Activated gamma-delta T cell treated with anti-CD3 and anti-CD28 coated beads, Interleukin-2, amount 50 U/mL, for 16 hours (primary cell): Measurements from ENCODE around the gene SLC6A7.

Experiments used
- DNase-seq: peaks from one replicate; pipeline ENCODE4 v3.0.0-alpha.2; 2020; ENCODE audit warnings: low read depth

The SLC6A7 gene

DNA sequence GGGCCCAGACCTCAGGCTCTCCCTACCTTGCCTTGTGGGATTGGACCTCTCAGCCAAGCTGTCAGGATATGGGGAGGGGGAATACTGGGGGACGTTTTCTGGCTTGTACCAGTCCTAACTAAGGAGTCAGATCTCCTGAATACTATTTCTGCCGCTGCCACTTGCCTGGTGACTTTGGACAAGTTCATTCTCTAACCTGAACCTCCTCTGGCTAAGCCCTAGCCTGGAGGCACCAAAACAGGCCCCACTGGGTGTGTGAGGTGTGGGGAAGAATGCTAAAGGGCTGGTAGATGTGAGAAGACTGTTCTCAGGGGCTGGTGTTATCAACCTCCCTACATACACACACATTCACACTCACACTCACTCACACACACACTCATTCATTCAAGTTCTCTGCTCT lies 1.1 kb downstream of the SLC6A7 start:
- no peak for DNase-seq

GRCh38 chr5:150192462-150192861 lies 2.6 kb downstream of the SLC6A7 start:
- DNase-seq = no peak

GRCh38 chr5:150195736-150196485 lies 6.0 kb downstream of the SLC6A7 start:
- DNase-seq = no peak

DNA sequence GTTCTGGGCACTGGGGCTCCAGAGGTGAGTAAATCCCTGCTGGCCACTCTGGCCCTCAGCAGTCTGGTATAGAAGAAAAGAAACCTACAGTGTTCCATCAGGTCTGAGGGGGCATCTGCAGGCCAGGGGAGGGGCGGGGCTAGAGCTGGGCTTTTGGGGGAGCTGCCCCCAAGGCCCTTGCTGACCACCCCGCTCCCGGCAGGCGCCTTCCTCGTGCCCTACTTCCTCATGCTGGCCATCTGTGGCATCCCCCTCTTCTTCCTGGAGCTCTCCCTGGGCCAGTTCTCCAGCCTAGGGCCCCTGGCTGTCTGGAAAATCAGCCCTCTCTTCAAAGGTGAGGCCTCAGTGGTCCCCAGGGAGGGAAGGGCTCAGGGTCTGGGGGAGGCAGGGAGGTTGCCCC lies 6.7 kb downstream of the SLC6A7 start:
- DNase-seq = no peak

DNA sequence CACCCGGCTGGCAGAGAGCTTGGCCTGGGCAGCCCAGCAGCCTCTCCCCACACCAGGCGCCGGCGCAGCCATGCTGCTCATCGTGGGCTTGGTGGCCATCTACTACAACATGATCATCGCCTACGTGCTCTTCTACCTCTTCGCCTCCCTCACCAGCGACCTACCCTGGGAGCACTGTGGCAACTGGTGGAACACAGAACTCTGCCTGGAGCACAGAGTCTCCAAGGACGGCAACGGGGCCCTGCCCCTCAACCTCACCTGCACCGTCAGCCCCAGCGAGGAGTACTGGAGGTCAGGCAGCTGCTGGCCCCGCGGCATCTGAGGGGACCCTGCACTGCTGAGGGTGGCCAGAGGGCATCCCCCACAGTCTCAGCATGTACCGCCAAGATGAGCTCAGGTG lies 7.1 kb downstream of the SLC6A7 start:
- DNase-seq = no peak

DNA sequence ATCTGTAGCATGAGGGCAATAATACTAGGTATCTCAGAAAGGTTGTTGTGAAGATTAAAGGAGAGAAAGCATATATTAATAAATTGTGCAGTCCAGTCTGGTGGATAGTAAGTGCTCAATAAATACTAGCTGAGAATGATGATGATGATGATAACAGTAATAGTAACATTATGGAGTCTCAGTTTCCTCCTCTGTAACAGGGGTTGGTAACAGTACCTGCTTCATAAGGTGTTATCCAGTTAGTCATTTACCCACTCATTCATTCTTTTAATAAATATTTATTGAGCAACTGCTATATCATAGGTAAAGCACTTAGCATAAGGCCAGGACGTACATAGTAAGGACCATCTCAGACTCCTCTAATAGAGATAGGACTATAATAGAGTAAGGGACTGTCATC lies 7.6 kb downstream of the SLC6A7 start:
- no peak for DNase-seq

DNA sequence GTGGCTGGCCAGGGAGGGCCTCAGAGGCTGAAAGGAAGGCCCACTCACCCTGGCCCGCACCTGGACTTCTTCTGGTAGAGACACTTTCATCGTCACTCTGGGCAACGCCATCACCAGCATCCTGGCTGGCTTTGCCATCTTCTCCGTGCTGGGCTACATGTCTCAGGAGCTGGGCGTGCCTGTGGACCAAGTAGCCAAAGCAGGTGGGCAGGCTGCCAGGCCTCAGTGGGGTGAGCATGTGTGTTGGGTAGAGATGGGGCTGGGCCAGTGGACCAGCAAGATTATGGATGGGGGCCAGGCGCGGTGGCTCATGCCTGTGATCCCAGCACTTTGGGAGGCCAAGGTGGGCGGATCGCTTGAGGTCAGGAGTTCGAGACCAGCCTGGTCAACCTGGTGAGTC lies 12.6 kb downstream of the SLC6A7 start:
- no peak for DNase-seq

- DNase-seq = no peak
These were observed 14.1 kb downstream of the SLC6A7 start for GRCh38 chr5:150203832-150204589.

DNA sequence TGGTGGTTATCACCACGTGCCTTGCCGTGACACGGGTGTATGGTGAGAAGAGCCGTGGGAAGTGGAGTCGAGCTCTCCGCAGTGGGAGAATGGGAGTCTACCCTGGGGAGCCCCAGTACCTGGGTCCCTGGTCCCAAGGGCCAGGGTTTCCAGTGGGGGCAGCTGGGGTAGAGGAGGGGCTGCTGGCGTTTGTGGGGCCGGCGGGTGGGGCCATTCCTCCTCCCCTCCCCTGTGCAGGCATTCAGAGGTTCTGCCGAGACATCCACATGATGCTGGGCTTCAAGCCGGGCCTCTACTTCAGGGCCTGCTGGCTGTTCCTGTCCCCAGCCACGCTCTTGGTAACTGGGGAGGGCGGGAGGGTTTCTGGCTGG lies 14.7 kb downstream of the SLC6A7 start:
- DNase-seq = no peak

DNA sequence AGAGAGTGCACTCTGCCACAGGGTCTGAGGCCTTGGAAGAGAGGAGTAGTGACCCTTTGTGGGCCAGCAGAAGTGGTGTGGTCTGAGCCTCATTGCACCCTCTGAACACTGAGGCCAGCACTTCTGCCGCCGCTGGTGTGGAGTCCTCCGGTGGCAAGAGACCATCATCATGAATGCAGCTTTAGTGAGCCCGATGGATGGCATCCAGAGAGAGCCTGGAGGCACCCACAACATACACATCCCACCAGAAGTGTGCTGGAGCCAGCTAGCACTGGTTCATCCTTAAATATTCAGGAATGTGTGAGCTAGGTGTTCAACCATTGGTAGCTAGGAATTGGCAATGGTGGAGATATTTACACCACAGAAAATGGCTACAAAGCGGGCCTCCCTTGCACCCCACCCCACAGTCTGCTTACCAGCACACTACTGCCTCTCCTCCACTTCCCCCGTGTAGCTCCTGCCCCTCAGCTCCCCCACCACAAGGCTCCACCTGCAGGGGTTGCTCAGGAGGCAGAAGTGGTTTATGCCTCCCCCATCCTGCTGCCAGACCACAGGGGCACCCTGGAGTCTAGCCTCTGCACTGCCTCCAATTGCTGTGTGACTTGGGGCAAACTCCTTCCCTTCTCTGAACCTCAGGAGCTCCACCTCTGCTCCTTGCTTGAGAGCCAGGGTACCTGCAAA lies 16.4 kb downstream of the SLC6A7 start:
- no peak for DNase-seq

DNA sequence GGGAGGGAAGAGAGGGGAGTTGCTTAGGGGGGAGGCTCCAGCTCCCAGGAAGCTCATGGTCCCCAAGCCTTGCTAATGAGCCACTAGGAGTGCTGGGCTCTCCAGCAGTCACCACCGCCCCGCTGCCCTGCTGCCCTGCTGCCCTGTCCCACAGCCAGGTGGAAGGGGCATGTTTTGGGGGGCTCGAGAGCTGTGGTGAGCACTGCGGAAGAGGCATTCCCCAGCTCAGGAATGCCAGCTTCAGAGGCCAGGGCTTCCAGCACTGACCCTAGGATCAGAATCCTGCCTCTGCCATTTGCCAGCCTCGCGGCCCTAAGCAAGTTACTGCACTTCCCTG lies 16.9 kb downstream of the SLC6A7 start:
- DNase-seq = no peak

DNA sequence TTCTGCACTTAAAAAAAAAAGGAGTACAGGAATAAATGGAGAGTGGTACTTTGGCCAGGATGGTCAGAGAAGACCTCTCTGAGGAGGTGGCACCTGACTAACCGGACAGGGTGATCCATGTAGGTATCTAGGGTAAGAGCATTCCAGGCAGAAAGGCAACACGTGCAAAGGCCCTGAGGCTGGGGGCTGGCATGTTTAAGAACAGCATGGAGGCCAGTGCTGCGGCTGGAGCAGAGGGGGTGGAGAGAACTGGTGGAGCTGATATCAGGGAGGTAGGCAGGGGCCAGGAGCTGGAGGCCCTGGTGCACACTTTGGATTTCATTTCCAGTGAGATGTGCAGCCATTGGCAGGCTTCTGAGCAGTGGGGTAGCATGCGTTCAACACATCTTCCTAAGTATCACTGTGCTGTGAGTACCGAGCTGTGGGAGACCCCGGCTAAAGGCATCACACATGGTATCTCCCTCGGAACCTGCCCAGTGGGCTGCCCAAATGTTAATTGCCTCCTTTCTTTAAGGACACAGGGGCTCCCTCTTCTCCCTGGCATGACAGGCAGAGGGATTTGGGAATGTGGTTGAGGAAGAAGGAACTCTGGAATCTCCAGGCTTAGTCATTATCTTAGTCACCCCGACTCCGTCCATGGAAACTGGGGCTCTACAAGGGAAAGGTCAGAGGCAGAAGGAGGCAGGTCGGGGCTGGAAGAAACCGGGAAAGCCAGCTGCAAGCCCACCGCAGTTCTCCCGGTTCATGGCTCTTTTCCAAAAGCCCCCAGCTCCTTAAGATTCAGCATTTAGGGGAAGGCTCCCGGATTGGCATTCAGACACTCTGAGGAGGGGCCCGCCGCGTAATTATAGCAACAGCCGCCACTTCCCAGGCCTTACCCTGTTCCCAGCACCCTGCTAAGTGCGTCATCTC lies 18.6 kb downstream of the SLC6A7 start:
- DNase-seq = no peak

- DNase-seq = peak; percentile 17
These were observed 19.3 kb downstream of the SLC6A7 start for GRCh38 chr5:150209099-150209635.

GRCh38 chr5:150210644-150211043 lies 20.8 kb downstream of the SLC6A7 start:
- no peak for DNase-seq

DNA sequence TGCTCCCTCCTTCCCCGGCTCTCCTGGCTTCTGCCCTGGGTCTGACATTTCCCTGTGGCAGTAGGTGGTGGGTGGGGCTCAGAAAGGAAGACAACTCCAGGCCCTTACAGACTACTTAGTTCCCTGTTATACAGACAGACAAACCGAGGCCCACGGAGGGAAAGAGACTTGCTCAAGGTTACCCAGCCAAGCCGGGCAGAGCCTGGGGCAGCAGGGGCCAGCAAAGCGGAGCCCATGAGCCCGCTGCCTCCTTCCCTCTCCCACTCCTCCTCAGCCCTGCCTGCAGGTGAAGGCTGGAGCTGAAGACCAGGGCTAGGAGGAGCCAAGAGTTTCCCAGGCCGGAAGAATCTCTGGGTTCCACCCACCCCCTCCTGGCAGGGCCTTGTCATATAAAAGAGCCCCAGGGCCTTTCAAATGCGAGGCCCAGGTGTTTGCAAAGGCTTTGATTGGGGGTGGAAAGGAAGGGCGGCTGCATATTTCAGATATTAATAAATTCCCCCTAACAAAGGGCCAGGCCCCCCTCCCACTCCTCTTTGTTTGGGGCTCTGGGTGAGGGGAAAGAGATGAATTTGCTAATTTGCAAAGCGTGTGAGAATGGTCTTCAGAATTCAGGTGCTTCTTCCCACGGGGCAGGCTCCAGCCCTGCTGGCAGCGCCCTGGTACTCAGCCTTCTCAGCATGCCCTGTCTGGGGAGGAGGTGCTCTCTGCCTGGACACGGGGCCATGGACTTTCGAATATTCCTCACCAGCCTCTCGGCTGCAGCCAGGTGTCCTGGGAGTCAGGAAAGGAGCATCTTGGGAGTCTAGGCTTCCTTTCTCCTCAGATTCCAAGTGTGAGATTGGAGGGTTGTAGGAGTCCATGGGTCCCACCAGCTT lies 21.5 kb downstream of the SLC6A7 start:
- DNase-seq = no peak

DNA sequence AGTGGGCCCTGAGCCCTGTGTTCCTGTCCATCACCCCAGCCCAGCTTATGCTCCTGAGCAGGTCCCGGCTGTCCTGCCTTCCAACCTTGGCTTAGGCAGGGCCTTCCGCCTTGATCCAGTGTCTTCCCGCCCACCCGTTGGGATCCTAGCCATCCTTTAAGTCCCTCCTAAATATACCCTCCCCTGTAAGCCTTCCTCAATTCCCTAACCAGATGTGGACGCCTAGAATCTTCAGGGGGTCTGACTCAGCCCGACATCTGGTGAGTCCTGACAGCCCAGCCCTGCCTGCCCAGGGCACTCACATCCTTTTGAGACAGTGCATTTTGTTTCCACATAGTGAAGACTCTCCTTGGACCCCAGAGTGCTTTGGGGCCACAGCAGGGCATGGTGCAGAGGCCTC lies 23.7 kb downstream of the SLC6A7 start:
- DNase-seq = no peak

GRCh38 chr5:150214289-150214688 lies 24.4 kb downstream of the SLC6A7 start:
- no peak for DNase-seq

- DNase-seq = no peak
These were observed 26.4 kb downstream of the SLC6A7 start for GRCh38 chr5:150215979-150216944.

GRCh38 chr5:150217038-150217437 lies 27.2 kb downstream of the SLC6A7 start:
- no peak for DNase-seq
